Gastroesophageal sphincter (tissue), 3 donors: ENCODE measurements around the gene DOLPP1.

Experiments used
- POLR2AphosphoS5 ChIP-seq: sonication (generic); formaldehyde crosslinking; IDR thresholded peaks from one replicate; pipeline ENCODE4 v1.6.1; 2017; ENCODE audit warnings: antibody characterized with exemption
- TF ChIP-seq, protein P1 (sequence below), 4 experiments: fragments of 200-600 bp in 2 of 4; fragments of 450-650 bp in 2 of 4; sonication (generic) in 1 of 4; IDR thresholded peaks; one replicate each; pipeline ENCODE4 v1.5.1; 2017 to 2019; ENCODE audit warnings: antibody characterized with exemption in 4 of 4, mild to moderate bottlenecking in 2 of 4, moderate library complexity in 2 of 4

DNA sequence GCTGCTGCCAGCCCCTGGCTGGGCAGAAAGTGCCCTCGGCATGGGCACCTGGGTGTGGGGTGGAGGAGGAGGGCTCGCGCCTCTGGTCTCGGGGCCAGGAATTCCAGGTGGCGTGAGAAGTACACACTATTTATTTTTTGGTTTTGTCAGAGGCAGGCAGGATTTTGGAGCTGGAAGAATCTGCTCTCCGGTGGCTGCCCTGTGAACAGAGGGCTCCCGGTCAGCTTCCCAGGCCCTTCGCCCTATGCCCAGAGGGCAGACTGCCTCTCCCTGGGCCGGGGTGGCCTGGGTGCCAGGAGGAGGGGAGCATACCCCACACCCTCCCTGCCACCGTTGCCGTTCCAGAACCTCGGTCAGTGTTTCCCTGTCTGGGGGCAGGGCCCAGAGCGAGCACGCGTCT lies 8.3 kb downstream of the DOLPP1 start:
- TF ChIP-seq, protein P1, sequence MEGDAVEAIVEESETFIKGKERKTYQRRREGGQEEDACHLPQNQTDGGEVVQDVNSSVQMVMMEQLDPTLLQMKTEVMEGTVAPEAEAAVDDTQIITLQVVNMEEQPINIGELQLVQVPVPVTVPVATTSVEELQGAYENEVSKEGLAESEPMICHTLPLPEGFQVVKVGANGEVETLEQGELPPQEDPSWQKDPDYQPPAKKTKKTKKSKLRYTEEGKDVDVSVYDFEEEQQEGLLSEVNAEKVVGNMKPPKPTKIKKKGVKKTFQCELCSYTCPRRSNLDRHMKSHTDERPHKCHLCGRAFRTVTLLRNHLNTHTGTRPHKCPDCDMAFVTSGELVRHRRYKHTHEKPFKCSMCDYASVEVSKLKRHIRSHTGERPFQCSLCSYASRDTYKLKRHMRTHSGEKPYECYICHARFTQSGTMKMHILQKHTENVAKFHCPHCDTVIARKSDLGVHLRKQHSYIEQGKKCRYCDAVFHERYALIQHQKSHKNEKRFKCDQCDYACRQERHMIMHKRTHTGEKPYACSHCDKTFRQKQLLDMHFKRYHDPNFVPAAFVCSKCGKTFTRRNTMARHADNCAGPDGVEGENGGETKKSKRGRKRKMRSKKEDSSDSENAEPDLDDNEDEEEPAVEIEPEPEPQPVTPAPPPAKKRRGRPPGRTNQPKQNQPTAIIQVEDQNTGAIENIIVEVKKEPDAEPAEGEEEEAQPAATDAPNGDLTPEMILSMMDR (IDR thresholded peaks at IDR 0.05) = no peak
- TF ChIP-seq POLR2AphosphoS5 = no peak
